Stimulated activated CD4-positive, alpha-beta T cell treated with anti-CD3 and anti-CD28 coated beads, Interleukin-12 subunit alpha, Interleukin-12 subunit beta, amount 100 ng/mL, for 48 hours (primary cell): ENCODE results near the gene MTHFD2.

Experiments used
- DNase-seq, 3 donors: peaks; one replicate each; pipeline ENCODE4 v3.0.0-alpha.2; 2020; ENCODE audit warnings: low read depth in 2 of 3, low spot score in 1 of 3

Gene MTHFD2

GRCh38 chr2:74261204-74261864, 62.9 kb downstream of the MTHFD2 start:
- DNase-seq: no peak

- no peak for DNase-seq
Measured at GRCh38 chr2:74262681-74263080, 64.3 kb downstream of the MTHFD2 start.

- DNase-seq: no peak
Measured at GRCh38 chr2:74264281-74264680, 65.9 kb downstream of the MTHFD2 start.

DNA sequence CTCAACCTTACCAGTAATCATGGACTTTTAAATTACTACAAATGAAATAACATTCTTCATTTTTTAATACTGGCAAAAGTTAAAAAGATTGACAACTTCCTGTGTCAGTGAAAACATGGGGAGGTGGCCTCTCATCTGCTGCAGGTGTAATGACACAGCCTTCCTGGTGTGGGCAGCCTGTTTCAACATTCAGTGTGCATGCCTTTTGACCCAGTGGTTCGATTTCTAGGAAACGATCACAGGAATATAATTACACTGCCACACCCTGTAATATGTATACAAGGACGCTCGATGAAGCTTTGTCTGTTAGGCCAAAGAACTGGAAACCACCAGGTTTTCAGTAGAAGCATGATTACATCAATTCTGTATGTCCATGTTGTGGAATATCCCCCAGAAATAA, 68.7 kb downstream of the MTHFD2 start:
- peak; percentile 16 to 34 (median 31) for DNase-seq
